Astrocyte (in vitro differentiated cells and primary cell): Measurements from ENCODE around the gene LRIG1.

ENCODE experiments used
- EZH2 ChIP-seq: IDR thresholded peaks from 2 replicates; pipeline ENCODE4 v1.6.1; 2012; ENCODE audit warnings: mild to moderate bottlenecking, low read length, inconsistent platforms; ENCODE audit not compliant: insufficient read depth
- TF ChIP-seq, protein P1 (sequence below): IDR thresholded peaks from 2 replicates; pipeline ENCODE4 v1.5.1; 2011; ENCODE audit warnings: low read depth, mild to moderate bottlenecking, inconsistent platforms, low read length, moderate library complexity; ENCODE audit not compliant: insufficient read depth

DNA sequence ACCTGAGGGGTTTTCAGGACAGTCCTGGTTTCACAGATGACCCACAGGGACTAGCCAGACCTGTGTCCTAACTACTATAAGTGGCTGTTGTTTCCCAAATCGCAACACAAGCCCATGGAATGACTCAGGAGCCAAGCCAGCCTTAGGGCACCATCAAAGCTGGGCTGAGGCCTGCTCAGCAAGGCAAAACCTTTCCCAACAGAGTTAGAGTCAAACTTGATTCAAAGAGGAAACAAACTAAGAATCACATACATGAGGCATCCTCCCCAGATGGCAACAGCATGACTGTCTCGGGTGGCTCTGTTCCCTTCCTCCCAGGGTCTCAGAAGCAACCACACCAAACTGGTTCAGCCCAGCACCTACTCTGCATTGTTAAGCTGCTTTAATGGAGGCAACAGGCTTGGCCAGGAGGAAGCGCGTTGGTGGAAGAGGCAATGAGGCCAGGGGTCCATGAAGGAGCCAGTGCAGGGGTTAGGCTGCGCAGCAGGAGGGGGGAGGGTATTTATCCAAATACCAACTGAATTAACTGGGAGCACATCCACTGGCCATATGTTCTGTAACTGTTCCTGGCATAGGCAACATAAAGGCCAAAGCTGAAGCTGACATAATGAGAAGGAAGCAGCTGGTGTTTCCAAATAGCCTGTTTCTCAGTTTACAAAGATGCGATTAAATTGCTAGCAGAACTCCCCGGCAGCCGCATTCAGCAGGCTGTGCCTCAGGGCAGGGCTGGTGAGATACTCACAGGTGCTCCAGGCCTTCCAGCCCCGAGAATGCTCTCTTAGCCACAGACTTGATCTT, 102.4 kb downstream of the LRIG1 start:
- no peak for TF ChIP-seq EZH2
- TF ChIP-seq, protein P1, sequence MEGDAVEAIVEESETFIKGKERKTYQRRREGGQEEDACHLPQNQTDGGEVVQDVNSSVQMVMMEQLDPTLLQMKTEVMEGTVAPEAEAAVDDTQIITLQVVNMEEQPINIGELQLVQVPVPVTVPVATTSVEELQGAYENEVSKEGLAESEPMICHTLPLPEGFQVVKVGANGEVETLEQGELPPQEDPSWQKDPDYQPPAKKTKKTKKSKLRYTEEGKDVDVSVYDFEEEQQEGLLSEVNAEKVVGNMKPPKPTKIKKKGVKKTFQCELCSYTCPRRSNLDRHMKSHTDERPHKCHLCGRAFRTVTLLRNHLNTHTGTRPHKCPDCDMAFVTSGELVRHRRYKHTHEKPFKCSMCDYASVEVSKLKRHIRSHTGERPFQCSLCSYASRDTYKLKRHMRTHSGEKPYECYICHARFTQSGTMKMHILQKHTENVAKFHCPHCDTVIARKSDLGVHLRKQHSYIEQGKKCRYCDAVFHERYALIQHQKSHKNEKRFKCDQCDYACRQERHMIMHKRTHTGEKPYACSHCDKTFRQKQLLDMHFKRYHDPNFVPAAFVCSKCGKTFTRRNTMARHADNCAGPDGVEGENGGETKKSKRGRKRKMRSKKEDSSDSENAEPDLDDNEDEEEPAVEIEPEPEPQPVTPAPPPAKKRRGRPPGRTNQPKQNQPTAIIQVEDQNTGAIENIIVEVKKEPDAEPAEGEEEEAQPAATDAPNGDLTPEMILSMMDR: no peak
